ENCODE results near the gene CCDC141.
A peak's percentile ranks its signal among the peaks of the same experiment; 100 is the strongest.

CCDC141 gene

GRCh38 chr2:178836807-178837206 lies 213.1 kb downstream of the CCDC141 start:
- FAIRE-seq (no peak), DNase-seq (ENCODE audit: insufficient read length, low spot score) (no peak)

DNA sequence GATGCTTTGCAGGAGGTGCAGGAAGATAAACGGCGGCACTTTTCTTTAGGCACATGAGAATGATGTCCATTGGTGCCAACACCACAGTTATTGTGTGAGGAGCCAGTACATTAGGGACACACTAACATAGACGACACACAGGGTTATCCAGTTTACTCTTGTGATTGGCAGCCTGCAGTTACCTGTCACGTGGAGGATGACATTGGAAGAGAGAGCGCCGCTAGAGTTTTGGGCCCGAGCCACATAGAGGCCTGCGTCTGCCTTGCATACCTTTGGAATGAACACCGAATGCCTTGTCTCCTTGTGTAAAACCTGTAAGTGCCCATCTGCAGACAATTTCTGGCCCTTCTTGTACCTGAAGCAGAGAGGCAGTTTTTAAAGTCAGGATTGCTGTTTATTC lies 215.9 kb downstream of the CCDC141 start:
- TF ChIP-seq POLR2A (IDR thresholded peaks at IDR 0.05; ENCODE audit: low read depth, low read length), result no peak
- DNase-seq (ENCODE audit: insufficient read length, low spot score), result no peak
- FAIRE-seq, result no peak

More at GRCh38 chr2:178836807-178837206, 213.1 kb downstream of the CCDC141 start:
- no peak for TF ChIP-seq POLR2A (IDR thresholded peaks at IDR 0.05; ENCODE audit: low read depth, low read length)

- FAIRE-seq (no peak), DNase-seq (ENCODE audit: insufficient read length, low spot score) (no peak)
- TF ChIP-seq POLR2A (IDR thresholded peaks at IDR 0.05; ENCODE audit: low read depth, low read length), result no peak
Measured at GRCh38 chr2:178833382-178833781, 216.6 kb downstream of the CCDC141 start.

DNA sequence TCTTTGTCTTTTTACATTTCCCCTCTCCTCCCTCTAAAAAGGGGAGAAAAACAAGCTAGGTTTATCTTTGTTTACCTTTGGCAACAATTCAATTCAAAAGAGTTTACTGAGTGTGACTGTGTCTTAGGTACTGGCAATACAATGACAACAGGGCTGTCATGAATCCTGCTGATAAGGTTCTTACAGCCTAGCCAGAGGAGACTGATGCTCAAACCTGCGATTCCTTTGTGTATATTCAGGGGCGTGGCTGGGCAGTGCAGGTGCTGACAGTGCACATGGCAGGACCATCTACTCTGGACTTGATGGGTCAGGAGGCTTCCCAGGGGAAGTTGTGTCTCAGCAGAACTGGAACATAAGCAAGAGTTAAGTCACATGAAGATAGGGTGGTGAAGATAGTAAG lies 219.5 kb downstream of the CCDC141 start:
- no peak for DNase-seq (ENCODE audit: insufficient read length, low spot score)
- FAIRE-seq, result no peak
- TF ChIP-seq POLR2A (IDR thresholded peaks at IDR 0.05; ENCODE audit: low read depth, low read length), result no peak

DNA sequence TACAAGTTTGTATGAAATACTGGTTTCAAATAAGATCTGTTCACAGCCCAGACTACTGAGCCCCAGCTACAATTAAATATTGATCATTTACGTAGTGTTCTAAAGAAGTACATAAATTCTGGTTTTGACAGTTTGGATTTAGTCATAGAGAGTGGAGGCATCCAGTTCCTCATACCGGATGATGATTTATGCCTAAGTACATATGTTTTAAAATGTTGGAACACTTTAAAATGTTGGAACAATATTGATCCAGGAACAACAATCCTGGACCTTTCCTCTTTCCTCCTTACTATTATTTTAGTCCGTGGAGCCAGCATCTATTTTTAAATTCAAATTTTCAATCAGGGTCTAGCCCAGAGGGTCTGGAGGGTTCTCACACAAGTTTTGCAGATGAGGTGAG lies 220.0 kb downstream of the CCDC141 start:
- FAIRE-seq, result no peak
- DNase-seq (ENCODE audit: insufficient read length, low spot score), result no peak
- no peak for TF ChIP-seq POLR2A (IDR thresholded peaks at IDR 0.05; ENCODE audit: low read depth, low read length)

DNA sequence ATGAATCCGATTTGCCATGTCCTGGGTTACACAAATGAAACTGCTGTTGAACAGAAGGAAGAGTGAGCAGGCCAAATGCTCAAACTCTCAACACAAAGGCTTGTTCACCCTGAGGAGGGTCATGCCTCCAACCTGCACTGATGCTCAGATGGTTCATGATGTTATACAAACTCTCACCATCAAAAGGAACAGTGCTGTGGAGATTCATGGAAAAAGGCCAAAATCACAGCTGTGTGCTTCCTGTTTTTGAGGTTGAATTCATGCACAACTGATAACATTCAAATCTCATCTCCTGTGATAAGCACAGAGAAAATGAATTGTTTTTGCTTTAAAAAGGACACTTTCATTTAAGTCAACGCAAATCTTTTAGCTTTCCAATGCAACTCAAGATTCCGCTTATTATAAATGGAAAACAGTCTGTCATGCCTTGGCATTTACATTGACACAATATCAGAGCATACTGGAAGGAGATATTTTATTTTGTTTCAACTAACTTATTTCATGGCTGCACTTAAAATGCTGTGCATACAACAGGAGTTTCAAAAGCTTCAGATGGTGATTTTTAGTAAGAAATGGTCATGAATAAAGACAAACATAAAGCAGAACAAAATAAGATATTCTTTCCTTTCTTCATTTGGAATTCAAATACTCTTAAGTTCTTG lies 220.5 kb downstream of the CCDC141 start:
- peak; percentile 75 for FAIRE-seq
- no peak for TF ChIP-seq POLR2A (IDR thresholded peaks at IDR 0.05; ENCODE audit: low read depth, low read length)
- DNase-seq (ENCODE audit: insufficient read length, low spot score), result no peak

GRCh38 chr2:178828486-178828881 lies 221.5 kb downstream of the CCDC141 start:
- TF ChIP-seq POLR2A (IDR thresholded peaks at IDR 0.05; ENCODE audit: low read depth, low read length), result no peak
- FAIRE-seq (no peak), DNase-seq (ENCODE audit: insufficient read length, low spot score) (no peak)

GRCh38 chr2:178827739-178828485 lies 222.0 kb downstream of the CCDC141 start:
- FAIRE-seq (no peak), DNase-seq (ENCODE audit: insufficient read length, low spot score) (no peak)
- no peak for TF ChIP-seq POLR2A (IDR thresholded peaks at IDR 0.05; ENCODE audit: low read depth, low read length)

DNA sequence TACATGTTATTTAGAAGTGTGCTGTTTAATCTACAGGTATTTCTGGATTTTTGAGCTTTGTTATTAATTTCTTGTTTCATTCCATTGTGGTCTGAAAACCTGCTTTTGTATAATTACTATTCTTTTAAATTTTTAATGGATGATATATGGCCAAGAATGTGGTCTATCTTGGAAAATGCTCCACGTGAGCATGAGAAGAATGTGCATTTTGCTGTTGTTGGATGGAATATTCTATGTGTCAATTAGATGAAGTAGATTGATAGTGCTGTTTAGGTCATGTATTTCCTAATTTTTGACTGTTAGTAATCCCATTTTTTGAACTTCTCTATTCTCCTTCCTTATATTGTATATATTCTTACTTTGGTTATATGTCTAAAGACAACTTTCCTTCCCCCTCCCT lies 222.8 kb downstream of the CCDC141 start:
- FAIRE-seq, result no peak
- no peak for TF ChIP-seq POLR2A (IDR thresholded peaks at IDR 0.05; ENCODE audit: low read depth, low read length)
- no peak for DNase-seq (ENCODE audit: insufficient read length, low spot score)

DNA sequence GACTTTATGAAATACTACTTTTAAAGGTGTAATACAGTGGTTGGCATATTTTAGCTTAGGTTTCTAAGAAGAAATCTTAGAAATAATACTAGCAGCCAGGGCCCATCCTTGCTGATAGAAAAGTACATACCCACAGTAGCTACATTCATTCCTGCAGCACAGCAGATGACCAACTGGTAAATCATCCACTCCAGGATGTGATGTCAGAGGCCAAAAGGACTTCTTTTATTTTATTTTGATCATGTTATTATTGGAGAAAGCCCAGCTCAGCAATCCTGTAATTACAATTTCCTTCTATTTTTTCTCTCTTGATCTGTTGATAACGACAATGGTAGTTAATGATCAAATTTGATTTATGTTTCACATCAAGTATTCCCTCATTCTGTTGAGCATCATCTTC lies 224.8 kb downstream of the CCDC141 start:
- DNase-seq (ENCODE audit: insufficient read length, low spot score) (peak; percentile 4), FAIRE-seq (peak; percentile 33)

GRCh38 chr2:178824181-178824580 lies 225.8 kb downstream of the CCDC141 start:
- no peak for TF ChIP-seq POLR2A (IDR thresholded peaks at IDR 0.05; ENCODE audit: low read depth, low read length)
- no peak for FAIRE-seq
- no peak for DNase-seq (ENCODE audit: insufficient read length, low spot score)

More for the DNA sequence above, 224.8 kb downstream of the CCDC141 start:
- TF ChIP-seq POLR2A (IDR thresholded peaks at IDR 0.05; ENCODE audit: low read depth, low read length), result no peak

- DNase-seq (ENCODE audit: insufficient read length, low spot score) (no peak), FAIRE-seq (no peak)
- TF ChIP-seq POLR2A (IDR thresholded peaks at IDR 0.05; ENCODE audit: low read depth, low read length), result no peak
Measured at GRCh38 chr2:178819992-178820391, 229.9 kb downstream of the CCDC141 start.

GRCh38 chr2:178819147-178819875 lies 230.6 kb downstream of the CCDC141 start:
- DNase-seq (ENCODE audit: insufficient read length, low spot score) (no peak), FAIRE-seq (peak; percentile 20)
- no peak for TF ChIP-seq POLR2A (IDR thresholded peaks at IDR 0.05; ENCODE audit: low read depth, low read length)

DNA sequence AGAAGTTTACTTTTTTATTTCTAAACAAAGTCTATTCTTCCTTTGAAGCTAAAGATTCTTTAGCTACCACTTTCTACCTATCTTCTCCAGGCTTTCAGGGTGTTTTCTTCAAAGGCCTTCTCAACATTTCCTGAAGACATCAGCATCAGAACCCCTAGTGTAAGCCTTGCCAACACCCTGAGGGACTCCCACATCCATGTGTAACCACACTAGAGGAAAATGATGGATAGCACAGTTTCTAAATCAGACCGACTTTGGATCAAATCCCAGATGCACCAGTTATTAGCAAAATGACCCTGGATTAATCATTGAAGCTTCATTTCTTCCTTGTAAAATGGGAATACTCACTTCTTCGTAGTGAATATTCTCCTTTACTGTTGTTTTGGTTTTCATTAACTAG lies 238.0 kb downstream of the CCDC141 start:
- DNase-seq (ENCODE audit: insufficient read length, low spot score) (no peak), FAIRE-seq (no peak)
- TF ChIP-seq POLR2A (IDR thresholded peaks at IDR 0.05; ENCODE audit: low read depth, low read length), result no peak

All from H54 (cell line).